Measurements from ENCODE around the gene APEH. TPM values are rescaled to one million over a fixed set of nuclear protein-coding genes. Genes with fewer than 3 reads are reported as not detected.
A peak's percentile ranks its signal among the peaks of the same experiment; 100 is the strongest.

The APEH gene
- total and polyA plus RNA-seq, 3 donors from 2014 or later = 72.3 to 94.5 (median 76.7) TPM

DNA sequence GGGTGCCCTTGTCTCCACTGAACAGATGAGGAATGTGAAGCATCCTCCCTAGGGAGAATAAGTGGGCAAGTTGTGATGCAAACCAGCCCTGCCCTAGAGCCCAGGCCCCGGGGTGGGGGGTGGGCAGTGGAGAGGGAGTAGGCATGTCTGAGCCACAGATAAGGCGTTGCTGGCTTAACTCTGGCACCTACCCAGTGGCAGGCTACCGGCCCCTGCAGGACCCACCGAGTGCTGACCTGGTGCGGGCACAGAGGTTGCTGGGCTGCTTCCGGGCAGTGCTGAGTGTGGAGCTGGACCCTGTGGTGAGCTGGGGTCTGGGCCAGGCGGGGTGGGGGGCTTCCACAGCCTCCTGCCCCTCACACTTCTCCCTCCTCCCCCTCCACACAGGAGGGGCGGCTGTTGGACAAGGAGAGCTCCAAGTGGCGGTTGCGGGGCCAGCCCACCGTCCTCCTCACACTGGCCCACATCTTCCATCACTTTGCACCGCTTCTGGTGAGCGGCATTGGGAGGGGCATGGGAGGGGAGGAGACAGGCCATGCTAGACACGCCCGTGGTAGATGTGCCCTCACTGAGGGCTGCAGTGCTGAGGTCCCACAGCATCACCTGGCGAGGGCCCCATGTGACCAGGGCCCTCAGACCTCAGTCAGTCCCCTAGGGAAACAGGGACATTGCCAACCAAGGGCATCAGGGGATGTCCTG lies 25.3 kb downstream of the APEH start:
- TF ChIP-seq POLR2A (IDR thresholded peaks at IDR 0.05) = no peak
- TF ChIP-seq, protein P1, sequence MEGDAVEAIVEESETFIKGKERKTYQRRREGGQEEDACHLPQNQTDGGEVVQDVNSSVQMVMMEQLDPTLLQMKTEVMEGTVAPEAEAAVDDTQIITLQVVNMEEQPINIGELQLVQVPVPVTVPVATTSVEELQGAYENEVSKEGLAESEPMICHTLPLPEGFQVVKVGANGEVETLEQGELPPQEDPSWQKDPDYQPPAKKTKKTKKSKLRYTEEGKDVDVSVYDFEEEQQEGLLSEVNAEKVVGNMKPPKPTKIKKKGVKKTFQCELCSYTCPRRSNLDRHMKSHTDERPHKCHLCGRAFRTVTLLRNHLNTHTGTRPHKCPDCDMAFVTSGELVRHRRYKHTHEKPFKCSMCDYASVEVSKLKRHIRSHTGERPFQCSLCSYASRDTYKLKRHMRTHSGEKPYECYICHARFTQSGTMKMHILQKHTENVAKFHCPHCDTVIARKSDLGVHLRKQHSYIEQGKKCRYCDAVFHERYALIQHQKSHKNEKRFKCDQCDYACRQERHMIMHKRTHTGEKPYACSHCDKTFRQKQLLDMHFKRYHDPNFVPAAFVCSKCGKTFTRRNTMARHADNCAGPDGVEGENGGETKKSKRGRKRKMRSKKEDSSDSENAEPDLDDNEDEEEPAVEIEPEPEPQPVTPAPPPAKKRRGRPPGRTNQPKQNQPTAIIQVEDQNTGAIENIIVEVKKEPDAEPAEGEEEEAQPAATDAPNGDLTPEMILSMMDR (IDR thresholded peaks at IDR 0.05) = no peak
- intact Hi-C loops (cut with DNase I; ENCODE audit: low total_unique reads) = no loop called here
- Histone ChIP-seq H3K4me1 (no peaks in the 10 kb centered on the region), H3K27ac (no peak overlapping the region), H3K4me3 (no peak overlapping the region), H3K36me3 (ENCODE audit: low read depth, missing control alignments) (no peaks in the 10 kb centered on the region), H3K27me3 (no peaks in the 10 kb centered on the region), H3K9me3 (no peaks in the 10 kb centered on the region)
- 73 to 78% methylated on average over 7 to 16 of the region's 16 CpGs for WGBS, 2 donors
- DNase-seq = no peak

DNA sequence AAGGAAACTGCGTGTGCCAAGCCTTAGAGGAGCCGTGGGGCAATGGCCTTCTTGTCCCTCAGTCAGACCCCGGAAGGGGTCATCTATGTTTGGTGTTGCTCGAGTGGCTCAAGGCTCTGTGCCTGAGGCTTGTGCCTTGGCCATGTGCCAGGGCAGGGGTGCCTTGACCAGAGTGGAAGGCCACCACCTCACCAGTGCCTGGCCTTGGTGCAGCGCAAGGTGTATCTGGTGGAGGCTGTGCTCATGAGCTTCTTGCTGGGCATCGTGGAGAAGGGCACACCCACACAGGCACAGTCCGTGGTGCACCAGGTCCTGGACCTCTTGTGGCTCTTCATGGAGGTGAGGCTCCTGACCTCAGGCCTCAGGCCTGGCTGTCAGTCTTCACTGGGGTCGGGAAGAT lies 25.9 kb downstream of the APEH start:
- TF ChIP-seq, protein P1 (IDR thresholded peaks at IDR 0.05) = no peak
- no peak for TF ChIP-seq POLR2A (IDR thresholded peaks at IDR 0.05)
- WGBS, 2 donors = 73 to 80% methylated on average over 5 to 8 of the region's 8 CpGs
- no peak for DNase-seq
- intact Hi-C loops (cut with DNase I; ENCODE audit: low total_unique reads) = no loop called here
- no peaks in the 10 kb centered on the region for H3K9me3 ChIP-seq
- H3K4me1 ChIP-seq = no peaks in the 10 kb centered on the region
- no peak overlapping the region for H3K4me3 ChIP-seq
- H3K27me3 ChIP-seq = no peaks in the 10 kb centered on the region
- no peaks in the 10 kb centered on the region for H3K36me3 ChIP-seq (ENCODE audit: low read depth, missing control alignments)
- H3K27ac ChIP-seq = no peak overlapping the region

DNA sequence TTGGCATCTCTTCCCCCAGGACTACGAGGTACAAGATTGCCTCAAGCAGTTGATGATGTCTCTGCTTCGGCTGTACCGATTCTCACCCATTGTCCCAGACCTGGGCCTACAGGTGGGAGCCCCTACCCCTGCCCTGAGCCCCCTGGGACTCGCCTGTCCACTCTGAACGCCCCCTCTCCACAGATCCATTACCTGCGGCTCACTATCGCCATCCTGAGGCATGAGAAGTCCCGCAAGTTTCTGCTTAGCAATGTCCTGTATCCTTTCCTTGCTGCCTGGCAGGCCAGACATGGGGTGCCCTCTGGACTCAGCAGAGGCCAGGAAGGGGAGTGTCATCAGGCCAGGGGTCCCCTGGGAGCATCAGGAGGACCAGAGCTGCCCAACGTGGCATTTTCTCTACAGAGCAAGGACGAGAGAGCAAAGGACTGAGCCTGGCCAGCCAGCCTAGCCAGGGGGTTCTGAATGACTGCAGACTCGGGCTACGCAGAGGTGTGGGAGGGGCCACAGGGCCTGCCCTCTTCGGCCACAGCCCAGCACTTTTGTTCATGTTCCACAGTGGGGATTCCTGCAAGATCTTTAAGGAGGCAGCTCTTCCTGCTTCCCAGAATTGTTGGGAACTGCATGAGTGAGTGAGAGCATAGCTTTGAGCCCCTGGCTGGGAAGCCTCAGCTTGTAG lies 26.4 kb downstream of the APEH start:
- Histone ChIP-seq H3K36me3 (ENCODE audit: low read depth, missing control alignments) (no peaks in the 10 kb centered on the region), H3K4me1 (no peaks in the 10 kb centered on the region), H3K4me3 (no peak overlapping the region), H3K9me3 (no peaks in the 10 kb centered on the region), H3K27ac (no peak overlapping the region), H3K27me3 (no peaks in the 10 kb centered on the region)
- DNase-seq = no peak
- TF ChIP-seq, protein P1 (IDR thresholded peaks at IDR 0.05) = no peak
- no peak for TF ChIP-seq POLR2A (IDR thresholded peaks at IDR 0.05)
- intact Hi-C loops (cut with DNase I; ENCODE audit: low total_unique reads) = no loop called here
- WGBS, 2 donors = 84% methylated on average over 10 to 13 of the region's 13 CpGs

DNA sequence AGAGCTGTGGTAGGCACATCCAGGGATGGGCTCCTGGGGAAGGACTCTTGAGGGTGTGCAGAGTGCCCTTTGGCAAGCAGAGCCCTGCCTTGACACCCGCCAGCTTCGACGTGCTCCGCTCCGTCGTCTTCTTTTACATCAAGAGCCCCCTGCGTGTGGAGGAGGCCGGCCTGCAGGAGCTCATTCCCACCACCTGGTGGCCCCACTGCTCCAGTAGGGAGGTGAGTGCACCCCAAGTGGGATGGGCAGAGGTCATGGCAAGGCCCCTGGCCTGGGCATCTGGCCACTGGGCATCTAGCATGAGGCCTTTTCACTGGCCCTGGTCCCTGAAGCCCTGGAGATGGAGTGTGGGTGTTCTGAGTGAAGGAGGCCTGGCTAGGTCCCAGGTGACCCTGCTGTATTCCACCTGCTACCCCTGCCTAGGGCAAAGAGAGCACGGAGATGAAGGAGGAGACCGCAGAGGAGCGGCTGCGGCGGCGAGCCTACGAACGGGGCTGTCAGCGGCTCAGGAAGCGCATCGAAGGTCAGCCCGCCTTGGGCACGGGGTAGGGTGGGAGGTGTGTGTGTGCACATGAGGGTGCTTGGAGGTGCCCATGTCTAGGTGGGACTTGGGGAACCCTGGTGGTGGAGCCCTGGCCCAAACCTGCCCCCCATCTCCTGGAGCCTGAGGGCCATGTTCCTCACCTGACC lies 27.4 kb downstream of the APEH start:
- TF ChIP-seq, protein P1 (IDR thresholded peaks at IDR 0.05) = peak in 2 of 3 experiments; percentile 35 to 44
- TF ChIP-seq POLR2A (IDR thresholded peaks at IDR 0.05) = no peak
- no peak overlapping the region for H3K4me3 ChIP-seq
- no peaks in the 10 kb centered on the region for H3K9me3 ChIP-seq
- intact Hi-C loops (cut with DNase I; ENCODE audit: low total_unique reads) = no loop called here
- WGBS, 2 donors = 76 to 83% methylated on average over 21 of the region's 21 CpGs
- H3K27ac ChIP-seq = no peak overlapping the region
- H3K4me1 ChIP-seq = no peaks in the 10 kb centered on the region
- H3K27me3 ChIP-seq = no peaks in the 10 kb centered on the region
- no peak for DNase-seq
- H3K36me3 ChIP-seq (ENCODE audit: low read depth, missing control alignments) = no peaks in the 10 kb centered on the region

Measured in testis (tissue), 3 donors.